Neural cell (in vitro differentiated cells): ENCODE measurements around the gene LENEP. TPM values are rescaled to one million over a fixed set of nuclear protein-coding genes. Genes with fewer than 3 reads are reported as not detected.

ENCODE experiments used
- H2AFZ ChIP-seq: fragments of 200-600, 300-800 bp; sonication (generic), shearing (Covaris generic); 2 replicates; pipeline ENCODE4 v1.6.0; 2014; ENCODE audit warnings: low read depth, mild to moderate bottlenecking, antibody characterized with exemption, low read length, moderate library complexity
- H3F3A ChIP-seq: fragments of 200-600 bp; shearing (Covaris generic); 2 replicates; pipeline ENCODE4 v1.6.1; 2016; ENCODE audit warnings: mild to moderate bottlenecking, moderate library complexity, mixed read lengths, antibody characterized with exemption, low read length; ENCODE audit not compliant: insufficient read depth, poor library complexity, severe bottlenecking
- H3K27ac ChIP-seq: fragments of 200-600, 300-800 bp; sonication (generic), shearing (Covaris generic); 2 replicates; pipeline ENCODE4 v1.5.1; 2014; ENCODE audit warnings: mild to moderate bottlenecking, low read length, moderate library complexity
- H3K27me3 ChIP-seq: fragments of 300-800, 200-600 bp; sonication (generic), shearing (Covaris generic); 2 replicates; pipeline ENCODE4 v1.6.0; 2014; ENCODE audit warnings: mild to moderate bottlenecking, low read depth, low read length, moderate library complexity; ENCODE audit not compliant: insufficient read depth
- H3K36me3 ChIP-seq: fragments of 300-800, 200-600 bp; sonication (generic), shearing (Covaris generic); 2 replicates; pipeline ENCODE4 v1.5.1; 2014; ENCODE audit warnings: mild to moderate bottlenecking, antibody characterized with exemption, low read length, moderate library complexity; ENCODE audit not compliant: insufficient read depth
- H3K4me2 ChIP-seq: fragments of 300-800, 200-600 bp; sonication (generic), shearing (Covaris generic); 2 replicates; pipeline ENCODE4 v1.6.0; 2014; ENCODE audit warnings: mild to moderate bottlenecking, low read length
- H3K4me3 ChIP-seq: fragments of 300-800, 200-600 bp; sonication (generic), shearing (Covaris generic); 2 replicates; pipeline ENCODE4 v1.5.1; 2014; ENCODE audit warnings: mild to moderate bottlenecking, low read length, moderate library complexity
- H3K79me2 ChIP-seq: fragments of 200-600 bp; shearing (Covaris generic); replicated peaks from 2 replicates; pipeline ENCODE4 v1.6.0; 2014; ENCODE audit warnings: mild to moderate bottlenecking, low read length, moderate library complexity; ENCODE audit not compliant: insufficient read depth
- H3K9ac ChIP-seq: fragments of 300-800, 200-600 bp; sonication (generic), shearing (Covaris generic); 2 replicates; pipeline ENCODE4 v1.6.1; 2016; ENCODE audit warnings: mild to moderate bottlenecking, low read length, mixed read lengths
- H3K9me2 ChIP-seq: fragments of 200-600 bp; shearing (Covaris generic); 2 replicates; pipeline ENCODE4 v1.6.1; 2016; ENCODE audit warnings: mild to moderate bottlenecking, low read length, mixed read lengths; ENCODE audit not compliant: insufficient read depth
- H3K9me3 ChIP-seq: fragments of 200-600, 300-800 bp; sonication (generic), shearing (Covaris generic); 2 replicates; pipeline ENCODE4 v1.6.1; 2016; ENCODE audit warnings: mild to moderate bottlenecking, mixed run types, low read length, moderate library complexity, mixed read lengths
- H4K20me1 ChIP-seq: fragments of 200-600 bp; shearing (Covaris generic); 2 replicates; pipeline ENCODE4 v1.6.1; 2016; ENCODE audit warnings: mild to moderate bottlenecking, mixed run types; ENCODE audit not compliant: insufficient read depth
- CTCF ChIP-seq: fragments of 450-650 bp; IDR thresholded peaks from 2 replicates; pipeline ENCODE4 v1.5.1; 2014; ENCODE audit warnings: antibody characterized with exemption, mild to moderate bottlenecking, moderate library complexity; ENCODE audit not compliant: poor library complexity, severe bottlenecking
- EP300 ChIP-seq: fragments of 450-650 bp; conservative IDR thresholded peaks from 2 replicates; pipeline ENCODE4 v1.6.1; 2014; ENCODE audit warnings: antibody characterized with exemption, mild to moderate bottlenecking, moderate library complexity; ENCODE audit not compliant: poor library complexity, severe bottlenecking
- EZH2 ChIP-seq: fragments of 200-600, 300-800 bp; shearing (Covaris generic), sonication (generic); IDR thresholded peaks from 2 replicates; pipeline ENCODE4 v1.6.1; 2014; ENCODE audit warnings: antibody characterized with exemption, low read length, borderline replicate concordance, mild to moderate bottlenecking; ENCODE audit not compliant: insufficient read depth, poor library complexity, severe bottlenecking
- MXI1 ChIP-seq: fragments of 450-650 bp; conservative IDR thresholded peaks from 2 replicates; pipeline ENCODE4 v1.6.1; 2014; ENCODE audit warnings: antibody characterized with exemption, mild to moderate bottlenecking; ENCODE audit not compliant: poor library complexity, severe bottlenecking
- POLR2AphosphoS5 ChIP-seq: IDR thresholded peaks from 2 replicates; pipeline ENCODE4 v1.6.1; 2012
- RAD21 ChIP-seq: fragments of 450-650 bp; conservative IDR thresholded peaks from 2 replicates; pipeline ENCODE4 v1.6.1; 2014; ENCODE audit warnings: antibody characterized with exemption, mild to moderate bottlenecking, moderate library complexity
- REST ChIP-seq: IDR thresholded peaks from 2 replicates; pipeline ENCODE4 v1.6.1; 2012; ENCODE audit warnings: borderline replicate concordance
- SMC3 ChIP-seq: fragments of 450-650 bp; conservative IDR thresholded peaks from 2 replicates; pipeline ENCODE4 v1.6.1; 2014; ENCODE audit warnings: antibody characterized with exemption, mild to moderate bottlenecking, moderate library complexity; ENCODE audit not compliant: poor library complexity
- TAF1 ChIP-seq: IDR thresholded peaks from 2 replicates; pipeline ENCODE4 v1.6.1; 2012; ENCODE audit warnings: low read depth
- polyA plus RNA-seq: library from polyadenylated mRNA; depleted of rRNA; stranded (reverse); fragments of >200 nt; gene quantifications from 2 replicates; pipeline ENCODE4 v1.2.3, GENCODE V29; 2014

LENEP gene
- polyA plus RNA-seq, 1 donor from 2014 or later = not detected

GRCh38 chr1:155033524-155033923, 40.1 kb downstream of the LENEP start, which contains the start of the genes DCST1 and DCST2:
Gene DCST1, plus strand, starts transcription at chr1:155033824. Its CDS starts 213 bp downstream, at chr1:155034037.
Gene DCST2, minus strand, starts transcription at chr1:155033781. Its CDS starts 80 bp downstream, at chr1:155033701.
- Histone ChIP-seq H3K9me2 (no peaks in the 10 kb centered on the region), H3K9ac (no peak within 1 kb of the TSS), H3F3A (no peaks in the 10 kb centered on the region), H3K27ac (no peak within 1 kb of the TSS), H2AFZ (no peak within 1 kb of the TSS), H4K20me1 (no peaks in the 10 kb centered on the region), H3K27me3 (no peaks in the 10 kb centered on the region), H3K4me2 (no peak within 1 kb of the TSS), H3K9me3 (no peaks in the 10 kb centered on the region), H3K4me3 (no peak within 1 kb of the TSS), H3K36me3 (no peaks in the 10 kb centered on the region), H3K79me2 (no peaks in the 10 kb centered on the region)
- TF ChIP-seq EZH2 = no peak
- TF ChIP-seq RAD21 = no peak

- no peak overlapping the region for H3K4me2 ChIP-seq
- H3K36me3 ChIP-seq = no peaks in the 10 kb centered on the region
- H3K9ac ChIP-seq = no peak overlapping the region
- no peaks in the 10 kb centered on the region for H4K20me1 ChIP-seq
- H3K79me2 ChIP-seq = no peaks in the 10 kb centered on the region
- no peaks in the 10 kb centered on the region for H3K27me3 ChIP-seq
- no peak overlapping the region for H3K4me3 ChIP-seq
- H3K9me3 ChIP-seq = no peaks in the 10 kb centered on the region
- no peaks in the 10 kb centered on the region for H3K9me2 ChIP-seq
- H2AFZ ChIP-seq = no peak overlapping the region
- no peaks in the 10 kb centered on the region for H3F3A ChIP-seq
- H3K27ac ChIP-seq = no peak overlapping the region
- TF ChIP-seq REST (no peak), SMC3 (no peak), POLR2AphosphoS5 (no peak), CTCF (no peak), EZH2 (no peak), TAF1 (no peak), MXI1 (no peak), RAD21 (no peak), EP300 (no peak)
These were observed 41.2 kb downstream of the LENEP start for GRCh38 chr1:155034318-155035208.
